NB4 (cell line): ENCODE data around the gene CCDC92.

ENCODE experiments used
- DNase-seq: peaks from one replicate; pipeline ENCODE4 v3.0.0; 2010; ENCODE audit warnings: low read depth
- H3K4me3 ChIP-seq: one replicate; pipeline ENCODE4 v1.5.1; 2011; ENCODE audit warnings: mild to moderate bottlenecking, low read depth, low read length, moderate library complexity
- CTCF ChIP-seq: IDR thresholded peaks from one replicate; pipeline ENCODE4 v1.5.1; 2012; ENCODE audit warnings: low read depth, low read length
- MAX ChIP-seq: IDR thresholded peaks from 2 replicates; pipeline ENCODE4 v1.6.1; 2011; ENCODE audit warnings: low read depth, low read length
- MYC ChIP-seq: IDR thresholded peaks from 2 replicates; pipeline ENCODE4 v1.6.1; 2011; ENCODE audit warnings: low read depth, low read length
- POLR2A ChIP-seq: IDR thresholded peaks from 2 replicates; pipeline ENCODE4 v1.6.1; 2011; ENCODE audit warnings: mild to moderate bottlenecking; ENCODE audit not compliant: insufficient read length; ENCODE audit errors: extremely low read depth

The CCDC92 gene

GRCh38 chr12:124009781-124010180 lies 37.1 kb upstream of the CCDC92 start:
- DNase-seq = no peak
- TF ChIP-seq CTCF = no peak
- H3K4me3 ChIP-seq = no peak overlapping the region

GRCh38 chr12:124008595-124008994 lies 36.0 kb upstream of the CCDC92 start:
- H3K4me3 ChIP-seq = no peak overlapping the region
- DNase-seq = no peak
- TF ChIP-seq CTCF (no peak), MAX (no peak), POLR2A (no peak), MYC (no peak)

- no peak overlapping the region for H3K4me3 ChIP-seq
- peak; percentile 65 for DNase-seq
- TF ChIP-seq MYC (peak; percentile 65), MAX (peak; percentile 88), CTCF (no peak)
Observed at GRCh38 chr12:124007826-124008570, 35.4 kb upstream of the CCDC92 start.

GRCh38 chr12:124006846-124007713 lies 34.4 kb upstream of the CCDC92 start:
- no peak for TF ChIP-seq MYC
- TF ChIP-seq CTCF = no peak
- TF ChIP-seq POLR2A = no peak
- DNase-seq = no peak
- H3K4me3 ChIP-seq = no peak overlapping the region

- H3K4me3 ChIP-seq = no peak overlapping the region
- TF ChIP-seq MAX (no peak), MYC (no peak), POLR2A (no peak), CTCF (no peak)
- DNase-seq = no peak
Observed at GRCh38 chr12:124006085-124006845, 33.6 kb upstream of the CCDC92 start.
